ENCODE measurements around the gene NPDC1. TPM values are rescaled to one million over a fixed set of nuclear protein-coding genes. Genes with fewer than 3 reads are reported as not detected.

Gene NPDC1
- total RNA-seq, 2 experiments from 2014 or later: 30.4 to 55.6 TPM

DNA sequence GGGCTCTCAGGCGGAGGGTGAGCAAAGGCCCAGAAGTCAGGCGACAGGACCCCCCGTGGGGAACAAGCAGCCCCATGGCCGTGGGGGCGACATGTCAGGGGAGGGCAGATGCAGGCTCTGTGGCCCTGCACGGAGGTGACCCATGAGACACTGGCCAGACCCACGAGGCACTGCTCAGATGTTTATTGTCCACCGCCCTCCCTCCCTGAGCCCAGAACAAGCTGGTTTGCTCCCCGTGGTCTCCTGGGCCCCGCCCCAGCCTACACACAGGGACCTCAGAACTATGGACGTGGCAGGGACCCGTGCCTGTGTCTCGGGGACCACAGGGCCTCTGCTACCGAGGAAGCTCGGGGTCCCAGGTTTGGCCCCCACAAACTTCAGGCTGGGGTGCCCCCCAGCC lies 16.0 kb downstream of the NPDC1 start:
- no peaks in the 10 kb centered on the region for H3K36me3 Mint-ChIP-seq
- ATAC-seq (no peak), DNase-seq (no peak)
- CTCF ChIA-PET: interaction anchor here (0.7 to 11.9 kb wide), 45 partner anchors 9 to 490 kb away, joined by 3 to 234 read pairs (median 7); partner anchors contain the start of genes AJM1, C8G, CLIC3 and FBXW5
- peaks cover 59% of the 10 kb centered on the region for H3K4me1 Mint-ChIP-seq
- peak overlapping the region; percentile 65 for H3K4me3 Mint-ChIP-seq
- no peaks in the 10 kb centered on the region for H3K9me3 Mint-ChIP-seq (ENCODE audit: low read depth)
- peaks cover 3% of the 10 kb centered on the region for H3K27me3 Mint-ChIP-seq
- H3K27ac Mint-ChIP-seq: peak overlapping the region; percentile 90

DNA sequence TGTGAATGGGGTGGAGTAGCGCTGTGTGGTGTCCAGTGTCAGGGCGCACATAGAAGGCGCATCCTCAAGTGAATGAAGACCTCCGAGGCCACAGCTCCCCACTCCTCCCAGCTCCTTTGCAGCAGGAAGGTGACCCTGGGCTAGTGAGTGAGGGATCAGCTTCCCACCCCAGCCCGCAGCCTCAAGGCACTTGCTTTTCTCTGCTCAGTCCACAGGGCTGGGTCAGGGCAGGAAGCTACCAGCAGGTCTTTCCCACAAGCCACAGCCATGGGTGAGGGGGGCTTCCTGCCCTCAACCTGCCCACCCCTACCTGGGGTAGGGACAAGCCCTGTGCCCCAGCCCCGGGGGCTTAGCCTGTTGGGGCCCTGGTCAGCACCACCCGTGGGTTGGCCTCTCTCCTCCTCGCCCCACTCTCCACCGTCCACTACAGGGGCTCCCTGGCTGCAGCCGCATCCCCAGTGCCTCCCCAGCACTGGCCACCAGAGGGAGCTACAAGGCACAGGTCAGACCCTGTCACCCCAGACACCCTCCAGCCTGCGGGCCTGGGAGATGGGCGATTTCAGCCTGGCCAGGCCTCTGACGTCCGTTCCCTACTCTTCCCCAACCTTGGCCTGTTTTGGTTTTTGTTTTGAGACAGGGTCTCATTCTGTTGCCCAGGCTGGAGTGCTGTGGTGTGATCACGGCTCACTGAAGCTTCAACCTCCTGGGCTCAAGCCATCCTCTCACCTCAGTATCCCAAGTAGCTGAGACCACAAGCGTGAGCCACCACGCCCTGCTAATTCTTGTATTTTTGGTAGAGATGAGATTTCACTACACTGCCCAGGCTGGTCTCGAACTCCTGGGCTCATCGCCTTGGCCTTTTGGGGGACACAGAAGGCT lies 16.7 kb downstream of the NPDC1 start:
- H3K27me3 Mint-ChIP-seq: peaks cover 3% of the 10 kb centered on the region
- DNase-seq (peak; percentile 85), ATAC-seq (peak; percentile 53)
- H3K4me1 Mint-ChIP-seq: peaks cover 55% of the 10 kb centered on the region
- peak overlapping the region; percentile 65 for H3K4me3 Mint-ChIP-seq
- H3K9me3 Mint-ChIP-seq (ENCODE audit: low read depth): no peaks in the 10 kb centered on the region
- peak overlapping the region; percentile 90 for H3K27ac Mint-ChIP-seq
- H3K36me3 Mint-ChIP-seq: no peaks in the 10 kb centered on the region
- CTCF ChIA-PET: interaction anchor here (0.7 to 11.9 kb wide), 51 partner anchors 7 to 490 kb away, joined by 3 to 234 read pairs (median 6); partner anchors contain the start of genes AJM1, C8G, CLIC3 and FBXW5

DNA sequence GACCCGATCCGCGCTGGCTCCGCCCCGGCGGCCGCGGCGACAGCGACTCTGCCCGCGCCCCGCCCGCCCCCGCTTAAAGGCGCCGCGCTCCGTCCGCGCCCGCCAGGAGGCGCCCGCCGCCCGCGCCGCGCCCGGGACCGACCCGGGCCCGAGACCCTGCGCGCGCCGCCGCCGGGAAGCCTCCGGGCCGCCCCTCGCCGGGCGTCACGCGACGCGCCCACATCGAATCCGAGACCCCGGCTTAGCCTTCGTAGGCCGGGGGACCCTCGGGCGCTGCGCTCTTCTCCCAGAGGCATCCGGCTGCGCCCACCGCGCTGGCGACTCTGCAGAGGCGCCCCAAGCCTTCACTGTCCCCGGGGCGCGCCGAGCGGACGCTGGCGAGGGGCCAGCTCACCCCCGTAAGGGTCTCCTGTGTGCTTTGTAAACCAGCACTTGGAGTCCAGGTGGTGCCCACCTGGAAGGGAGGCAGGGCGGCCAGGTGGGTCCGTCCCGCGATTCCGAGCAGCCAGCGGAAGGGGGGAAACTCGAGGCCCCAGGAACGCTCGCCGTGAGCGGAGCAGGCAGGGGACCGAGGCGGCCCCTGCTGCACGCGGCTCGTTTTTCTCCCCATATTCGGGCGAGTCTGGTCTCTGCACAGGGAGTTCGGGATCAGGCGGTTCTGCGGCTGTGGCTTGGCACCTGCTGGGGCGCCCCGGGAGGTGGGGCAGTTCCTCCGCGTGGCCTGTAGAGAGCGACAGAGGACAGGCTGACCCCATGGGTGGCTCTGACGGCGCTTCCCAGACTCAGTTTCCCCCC lies 17.5 kb downstream of the NPDC1 start:
- ATAC-seq (peak; percentile 74), DNase-seq (peak; percentile 80)
- Mint-ChIP-seq H3K36me3 (no peaks in the 10 kb centered on the region), H3K27me3 (peaks cover 3% of the 10 kb centered on the region), H3K27ac (peak overlapping the region; percentile 90), H3K4me1 (peaks cover 57% of the 10 kb centered on the region), H3K4me3 (peak overlapping the region; percentile 65), H3K9me3 (ENCODE audit: low read depth) (no peaks in the 10 kb centered on the region)
- CTCF ChIA-PET: interaction anchor here (0.9 to 11.9 kb wide), 43 partner anchors 8 to 300 kb away, joined by 3 to 234 read pairs (median 7); partner anchors contain the start of genes AJM1, C8G, CLIC3 and FBXW5

DNA sequence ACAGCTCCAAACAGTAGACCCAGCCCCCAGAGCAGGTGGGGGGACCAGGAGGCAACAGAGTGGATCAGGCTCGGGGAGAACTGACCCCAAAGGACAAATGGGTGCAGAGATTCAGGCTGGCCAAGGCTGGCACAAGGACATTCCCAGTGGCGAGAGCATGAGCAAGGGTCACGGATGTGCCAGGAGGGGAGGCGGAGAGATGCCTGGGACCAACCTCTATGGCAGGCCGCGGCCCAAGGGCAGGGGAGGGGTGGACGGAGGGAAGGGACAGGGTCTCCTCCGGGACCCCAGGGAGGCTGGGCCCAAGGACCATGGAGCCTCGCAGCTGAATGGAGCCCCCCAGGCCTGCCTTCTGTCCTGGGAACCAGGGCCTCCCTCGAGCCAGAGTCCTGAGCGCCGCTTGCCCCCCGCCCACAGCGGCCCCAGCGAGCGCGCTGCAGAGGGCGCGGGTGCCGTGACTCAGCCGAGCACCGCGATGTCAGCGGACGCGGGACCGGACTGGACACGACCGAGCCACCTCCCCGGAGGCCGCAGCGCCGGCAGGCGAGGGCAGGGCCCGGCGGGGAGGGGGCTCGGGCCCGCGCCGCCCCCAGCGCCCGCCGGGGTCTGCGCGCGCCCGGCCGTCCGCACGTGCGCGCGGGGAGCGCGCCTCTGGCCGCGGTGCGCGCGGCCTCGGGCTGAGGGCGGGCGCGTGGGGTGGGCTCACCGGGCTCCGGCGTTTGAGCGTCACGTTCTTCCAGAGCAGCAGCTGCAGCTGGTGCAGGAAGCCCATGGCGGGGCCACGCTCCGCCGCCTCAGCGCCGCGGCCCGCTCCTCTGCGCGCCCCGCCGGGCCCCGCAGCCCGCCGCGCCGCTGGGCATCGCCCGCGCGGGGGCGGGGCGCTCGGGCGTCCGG lies 18.4 kb downstream of the NPDC1 start, which contains the start of gene ABCA2:
ABCA2 (minus strand) TSS at position 869 of the 894 bp plus-strand sequence; CDS start at position 772, 97 bp downstream.
- Mint-ChIP-seq H3K27ac (peak within 1 kb of the TSS; percentile 90), H3K36me3 (no peaks in the 10 kb centered on the region), H3K27me3 (peaks cover 3% of the 10 kb centered on the region), H3K4me1 (peaks cover 52% of the 10 kb centered on the region), H3K9me3 (ENCODE audit: low read depth) (no peaks in the 10 kb centered on the region), H3K4me3 (peak within 1 kb of the TSS; percentile 72)
- no peak for DNase-seq
- CTCF ChIA-PET: interaction anchor here (1.2 to 11.9 kb wide), 18 partner anchors 8 to 242 kb away, joined by 4 to 234 read pairs (median 14); partner anchors contain the start of genes AJM1, C8G, CLIC3 and FBXW5
- no peak for ATAC-seq

DNA sequence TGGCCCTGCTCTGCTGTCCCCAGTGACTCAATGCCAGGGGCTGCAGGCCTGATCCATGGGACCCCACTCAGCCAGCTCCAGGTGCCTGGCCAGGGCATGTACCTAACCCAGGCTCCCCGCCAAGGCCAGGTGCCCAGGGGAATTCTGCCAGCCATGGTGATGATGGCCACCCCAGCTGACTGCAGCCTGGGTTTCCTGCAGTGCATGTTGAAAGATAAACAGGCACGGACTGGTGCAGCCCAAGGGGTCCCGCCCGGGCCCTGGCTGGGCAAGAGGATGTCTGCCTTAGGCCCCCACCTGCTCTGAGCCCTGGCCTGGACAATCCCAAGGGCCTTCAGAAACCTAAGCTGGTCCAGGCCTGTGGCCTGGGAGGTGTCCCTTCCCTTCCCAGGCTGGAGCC lies 19.1 kb downstream of the NPDC1 start:
- Mint-ChIP-seq H3K36me3 (no peaks in the 10 kb centered on the region), H3K4me3 (peak overlapping the region; percentile 72), H3K27ac (no peak overlapping the region), H3K4me1 (peaks cover 48% of the 10 kb centered on the region), H3K9me3 (ENCODE audit: low read depth) (no peaks in the 10 kb centered on the region), H3K27me3 (peaks cover 3% of the 10 kb centered on the region)
- CTCF ChIA-PET: interaction anchor here (1.5 to 11.9 kb wide), 6 partner anchors 9 to 82 kb away, joined by 3 to 234 read pairs (median 46); partner anchors contain the start of genes C8G, CLIC3, FBXW5 and NPDC1
- DNase-seq (no peak), ATAC-seq (no peak)

DNA sequence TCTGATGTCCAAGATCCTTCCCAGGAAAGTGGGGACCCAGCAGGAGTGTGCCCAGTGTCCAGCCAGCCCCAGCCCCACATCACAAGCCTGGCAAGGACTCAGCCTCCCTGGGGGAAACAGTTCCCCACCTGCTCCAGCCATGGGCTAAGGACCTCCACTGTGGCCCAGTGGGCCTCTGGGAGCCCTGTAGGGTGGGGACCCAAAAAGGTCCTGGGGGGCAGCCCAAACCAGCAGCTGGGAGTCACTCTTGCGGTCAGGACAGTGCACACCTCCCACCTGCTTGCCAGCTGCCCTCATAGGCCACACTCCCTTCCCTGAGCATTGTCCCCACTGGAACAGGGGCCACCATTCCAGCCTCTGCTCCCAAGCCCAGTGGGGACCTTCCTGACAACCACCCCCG lies 19.6 kb downstream of the NPDC1 start:
- CTCF ChIA-PET: interaction anchor here (1.5 to 11.9 kb wide), 6 partner anchors 10 to 81 kb away, joined by 3 to 234 read pairs (median 46); partner anchors contain the start of genes C8G, CLIC3, FBXW5 and NPDC1
- no peaks in the 10 kb centered on the region for H3K36me3 Mint-ChIP-seq
- no peak for DNase-seq
- H3K4me3 Mint-ChIP-seq: no peak overlapping the region
- no peaks in the 10 kb centered on the region for H3K9me3 Mint-ChIP-seq (ENCODE audit: low read depth)
- H3K4me1 Mint-ChIP-seq: peaks cover 45% of the 10 kb centered on the region
- no peak overlapping the region for H3K27ac Mint-ChIP-seq
- H3K27me3 Mint-ChIP-seq: peaks cover 3% of the 10 kb centered on the region
- ATAC-seq: no peak

DNA sequence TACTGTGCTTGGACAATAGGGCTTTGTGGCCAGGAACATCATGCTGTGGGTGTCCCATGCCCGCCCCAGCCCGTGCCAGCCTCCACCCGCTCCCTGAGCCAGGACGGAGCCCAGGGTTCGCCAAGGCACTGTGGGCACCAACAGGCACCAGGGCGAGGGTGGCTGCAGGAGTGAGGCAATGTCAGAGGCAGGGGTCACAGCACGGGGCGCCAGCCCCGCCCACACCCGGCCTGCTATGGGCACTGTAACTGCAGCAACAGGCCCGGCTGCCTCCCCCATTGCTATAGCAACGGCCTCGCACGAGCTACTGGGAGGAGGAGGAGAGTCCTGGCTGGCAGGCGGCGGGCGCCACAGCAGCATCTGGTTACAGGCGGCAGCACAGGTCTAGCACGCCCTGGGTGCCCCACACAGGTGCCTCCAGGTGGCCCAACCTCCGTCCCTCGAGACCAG lies 20.4 kb downstream of the NPDC1 start:
- ATAC-seq: no peak
- H3K9me3 Mint-ChIP-seq (ENCODE audit: low read depth): no peaks in the 10 kb centered on the region
- no peak for DNase-seq
- no peak overlapping the region for H3K4me3 Mint-ChIP-seq
- H3K27ac Mint-ChIP-seq: no peak overlapping the region
- CTCF ChIA-PET: interaction anchor here (0.8 to 11.9 kb wide), 8 partner anchors 10 to 81 kb away, joined by 3 to 234 read pairs (median 10); partner anchors contain the start of genes C8G, CLIC3, FBXW5 and NPDC1
- peaks cover 3% of the 10 kb centered on the region for H3K27me3 Mint-ChIP-seq
- H3K36me3 Mint-ChIP-seq: no peaks in the 10 kb centered on the region
- H3K4me1 Mint-ChIP-seq: peaks cover 39% of the 10 kb centered on the region

DNA sequence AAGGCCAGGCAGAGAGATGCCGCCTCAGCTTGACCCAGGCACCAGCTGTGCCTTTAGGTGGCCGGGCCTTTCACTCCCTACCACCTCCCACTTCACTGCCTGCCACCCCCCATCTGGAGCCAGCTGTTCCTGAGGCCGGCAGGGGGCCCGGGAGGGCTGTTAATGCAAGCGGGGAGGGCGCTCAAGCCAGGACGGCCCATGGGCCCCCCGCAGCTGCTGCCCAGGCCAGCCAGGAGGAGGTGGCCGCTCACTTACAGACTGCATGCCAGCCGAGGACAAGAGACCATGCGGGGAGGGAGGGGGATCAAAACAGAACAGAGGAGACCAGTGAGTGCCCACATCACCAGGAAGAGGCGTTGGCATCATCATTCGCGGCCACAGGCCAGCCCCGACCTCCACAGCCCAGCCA lies 22.4 kb downstream of the NPDC1 start:
- DNase-seq (no peak), ATAC-seq (no peak)
- CTCF ChIA-PET: interaction anchor here (9.7 to 10.2 kb wide), 2 partner anchors 12 to 44 kb away, joined by 79 to 98 read pairs; partner anchors contain the start of gene SAPCD2
- H3K9me3 Mint-ChIP-seq (ENCODE audit: low read depth): no peaks in the 10 kb centered on the region
- peaks cover 21% of the 10 kb centered on the region for H3K4me1 Mint-ChIP-seq
- H3K36me3 Mint-ChIP-seq: no peaks in the 10 kb centered on the region
- no peak overlapping the region for H3K27ac Mint-ChIP-seq
- no peak overlapping the region for H3K4me3 Mint-ChIP-seq
- H3K27me3 Mint-ChIP-seq: peaks cover 3% of the 10 kb centered on the region

DNA sequence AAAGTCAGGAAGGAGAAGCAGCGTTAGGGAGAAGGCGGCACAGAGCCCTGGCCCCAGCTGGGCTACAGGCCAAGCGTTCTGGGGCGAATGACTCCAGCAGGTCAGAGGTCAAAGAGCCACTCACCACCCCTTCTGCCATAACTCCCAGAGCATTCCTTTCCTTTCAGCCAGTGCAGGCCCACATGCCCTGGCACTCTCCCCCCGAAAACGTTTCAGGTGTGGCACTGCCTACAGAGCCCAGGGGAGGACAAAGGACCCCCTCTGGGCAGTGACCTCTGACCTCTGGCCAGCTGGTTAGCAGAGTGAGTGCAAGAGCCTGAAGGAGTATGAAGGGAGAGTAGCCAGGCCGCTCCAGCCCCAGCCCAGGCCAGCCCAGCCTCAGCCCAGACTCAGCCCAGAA lies 22.8 kb downstream of the NPDC1 start:
- Mint-ChIP-seq H3K36me3 (no peaks in the 10 kb centered on the region), H3K27me3 (peaks cover 3% of the 10 kb centered on the region)

DNA sequence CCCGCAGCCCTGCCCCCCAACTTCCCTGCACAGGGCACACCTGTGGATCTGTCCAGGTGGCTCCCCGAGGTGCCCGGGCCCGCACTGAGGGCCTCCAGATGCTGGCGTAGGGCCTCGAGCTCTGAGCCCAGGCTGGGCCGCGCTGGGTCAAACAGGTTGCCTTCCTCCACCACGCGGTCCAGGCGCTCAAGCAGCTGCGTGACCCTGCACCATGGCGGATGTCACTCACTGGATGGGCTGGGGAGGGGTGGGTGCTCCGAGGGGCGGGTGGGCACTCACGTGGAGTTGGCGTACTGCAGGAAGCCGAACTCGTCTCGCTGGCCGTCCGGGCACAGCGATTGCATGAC lies 23.3 kb downstream of the NPDC1 start:
- Mint-ChIP-seq H3K4me1 (peaks cover 20% of the 10 kb centered on the region), H3K36me3 (no peaks in the 10 kb centered on the region), H3K4me3 (no peak overlapping the region), H3K27ac (no peak overlapping the region), H3K27me3 (peaks cover 3% of the 10 kb centered on the region), H3K9me3 (ENCODE audit: low read depth) (no peaks in the 10 kb centered on the region)
- DNase-seq: no peak
- CTCF ChIA-PET: interaction anchor here (0.6 to 10.2 kb wide), 5 partner anchors 13 to 214 kb away, joined by 3 to 98 read pairs (median 4); partner anchors contain the start of gene SAPCD2
- no peak for ATAC-seq

More for the DNA sequence above, 22.8 kb downstream of the NPDC1 start:
- H3K27ac Mint-ChIP-seq: no peak overlapping the region
- no peak for DNase-seq
- H3K9me3 Mint-ChIP-seq (ENCODE audit: low read depth): no peaks in the 10 kb centered on the region
- CTCF ChIA-PET: interaction anchor here (1.4 to 10.2 kb wide), 3 partner anchors 13 to 47 kb away, joined by 4 to 98 read pairs (median 79); partner anchors contain the start of gene SAPCD2
- no peak for ATAC-seq
- H3K4me3 Mint-ChIP-seq: no peak overlapping the region
- H3K4me1 Mint-ChIP-seq: peaks cover 20% of the 10 kb centered on the region

DNA sequence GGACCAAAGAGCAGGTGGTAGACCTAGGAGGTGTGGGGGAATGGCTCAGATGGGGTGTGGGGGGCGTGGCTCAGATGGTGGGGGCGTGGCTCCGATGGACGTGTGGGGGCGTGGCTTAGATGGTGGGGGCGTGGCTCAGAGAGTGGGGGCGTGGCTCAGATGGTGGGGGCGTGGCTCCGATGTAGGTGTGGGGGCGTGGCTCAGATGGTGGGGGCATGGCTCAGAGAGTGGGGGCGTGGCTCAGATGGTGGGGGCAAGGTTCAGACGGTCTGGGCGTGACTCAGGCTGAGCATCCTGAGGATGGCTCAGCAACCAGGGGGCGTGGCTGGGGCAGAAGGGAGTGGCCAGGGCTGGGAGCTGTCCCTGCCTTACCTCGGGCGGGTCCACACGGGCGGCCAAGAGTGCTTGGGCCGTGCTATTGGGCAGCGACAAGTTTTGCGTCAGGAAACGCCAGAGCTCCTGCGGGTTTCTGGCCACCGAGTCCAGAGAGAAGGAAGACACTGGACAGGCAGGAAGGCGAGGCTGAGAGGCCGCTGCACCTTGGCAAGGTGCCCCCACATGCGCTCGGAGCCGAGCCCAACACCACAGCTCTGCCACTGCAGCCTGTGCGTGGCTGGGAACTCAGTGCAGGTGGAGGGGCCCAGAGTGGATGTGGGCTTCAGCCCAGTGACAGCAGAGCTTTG lies 23.9 kb downstream of the NPDC1 start:
- ATAC-seq (peak; percentile 85), DNase-seq (peak; percentile 87)
- H3K4me1 Mint-ChIP-seq: peaks cover 18% of the 10 kb centered on the region
- H3K36me3 Mint-ChIP-seq: no peaks in the 10 kb centered on the region
- no peak overlapping the region for H3K4me3 Mint-ChIP-seq
- H3K9me3 Mint-ChIP-seq (ENCODE audit: low read depth): no peaks in the 10 kb centered on the region
- H3K27me3 Mint-ChIP-seq: peaks cover under 1% of the 10 kb centered on the region
- CTCF ChIA-PET: interaction anchor here (0.6 to 9.7 kb wide), 5 partner anchors 14 to 214 kb away, joined by 3 to 79 read pairs (median 4); no protein-coding TSS in a partner anchor
- no peak overlapping the region for H3K27ac Mint-ChIP-seq

All from activated CD8-positive, alpha-beta memory T cell treated with anti-CD3 and anti-CD28 coated beads, Interleukin-2, amount 10 ng/mL, durations not matched to agents 7 days and 5 days (primary cell).